Fibroblast of skin of left biceps (primary cell): Measurements from ENCODE around the gene P2RY2.

Experiments
- DNase-seq, 2 experiments: peaks; one replicate each; pipeline ENCODE4 v3.0.0-alpha.2; 2013; ENCODE audit warnings: low read depth in 2 of 2

The P2RY2 gene

GRCh38 chr11:73242251-73243092, 24.4 kb downstream of the P2RY2 start:
- DNase-seq, result peak; percentile 23 to 32

GRCh38 chr11:73243093-73243485, 25.0 kb downstream of the P2RY2 start:
- DNase-seq, result no peak

DNA sequence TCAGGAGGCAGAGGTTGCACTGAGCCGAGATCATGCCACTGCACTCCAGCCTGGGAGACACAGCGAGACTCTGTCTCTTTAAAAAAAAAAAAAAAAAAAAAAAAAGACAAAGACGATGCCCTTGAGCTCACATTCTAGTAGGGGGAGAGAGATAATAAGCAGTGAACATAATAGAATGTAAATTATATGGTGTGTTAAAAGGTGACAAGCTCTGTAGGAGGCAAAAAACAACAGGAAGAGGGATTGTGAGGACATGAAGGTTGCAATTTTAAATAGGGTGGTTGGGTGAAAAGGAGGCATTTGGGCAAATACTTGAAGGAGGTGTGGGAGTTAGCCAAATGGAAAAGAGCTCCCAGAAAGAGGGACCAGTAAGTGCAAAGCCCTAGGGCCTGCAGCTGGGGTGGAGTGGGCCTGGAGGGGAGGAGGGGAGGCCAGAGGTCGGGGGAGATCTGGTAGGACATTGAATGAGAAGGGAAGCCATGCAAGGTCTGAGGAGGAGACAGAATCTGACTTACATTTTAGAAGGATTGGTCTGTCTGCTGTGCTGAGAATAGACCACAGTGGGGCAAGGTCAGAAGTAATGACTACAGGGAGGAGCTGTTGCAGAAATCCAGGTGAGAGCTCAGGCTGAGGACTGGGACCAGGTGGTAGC, 26.6 kb downstream of the P2RY2 start:
- DNase-seq, result no peak

DNA sequence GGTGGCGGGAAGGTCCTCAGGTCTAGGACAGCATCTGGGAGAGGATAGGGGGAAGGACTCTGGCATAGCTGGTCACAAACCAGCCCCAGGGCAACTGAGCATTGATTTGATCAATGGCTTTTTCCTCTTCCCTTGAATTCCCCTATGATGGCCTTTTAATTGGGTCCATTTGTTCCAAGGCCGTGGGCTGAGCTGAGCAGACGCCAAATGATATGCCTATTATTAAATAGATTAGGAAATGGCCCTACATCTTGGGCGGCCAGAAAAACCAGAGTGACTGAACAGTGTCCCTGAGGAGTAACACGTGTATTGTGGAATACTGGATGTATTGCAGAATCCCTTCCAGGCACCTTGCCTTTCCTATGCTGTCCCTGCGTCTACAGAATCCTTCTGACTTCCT, 27.4 kb downstream of the P2RY2 start:
- no peak for DNase-seq

GRCh38 chr11:73246303-73246702, 28.2 kb downstream of the P2RY2 start:
- DNase-seq, result no peak

GRCh38 chr11:73248526-73249185, 30.6 kb downstream of the P2RY2 start:
- no peak for DNase-seq

GRCh38 chr11:73249304-73249703, 31.2 kb downstream of the P2RY2 start:
- no peak for DNase-seq

DNA sequence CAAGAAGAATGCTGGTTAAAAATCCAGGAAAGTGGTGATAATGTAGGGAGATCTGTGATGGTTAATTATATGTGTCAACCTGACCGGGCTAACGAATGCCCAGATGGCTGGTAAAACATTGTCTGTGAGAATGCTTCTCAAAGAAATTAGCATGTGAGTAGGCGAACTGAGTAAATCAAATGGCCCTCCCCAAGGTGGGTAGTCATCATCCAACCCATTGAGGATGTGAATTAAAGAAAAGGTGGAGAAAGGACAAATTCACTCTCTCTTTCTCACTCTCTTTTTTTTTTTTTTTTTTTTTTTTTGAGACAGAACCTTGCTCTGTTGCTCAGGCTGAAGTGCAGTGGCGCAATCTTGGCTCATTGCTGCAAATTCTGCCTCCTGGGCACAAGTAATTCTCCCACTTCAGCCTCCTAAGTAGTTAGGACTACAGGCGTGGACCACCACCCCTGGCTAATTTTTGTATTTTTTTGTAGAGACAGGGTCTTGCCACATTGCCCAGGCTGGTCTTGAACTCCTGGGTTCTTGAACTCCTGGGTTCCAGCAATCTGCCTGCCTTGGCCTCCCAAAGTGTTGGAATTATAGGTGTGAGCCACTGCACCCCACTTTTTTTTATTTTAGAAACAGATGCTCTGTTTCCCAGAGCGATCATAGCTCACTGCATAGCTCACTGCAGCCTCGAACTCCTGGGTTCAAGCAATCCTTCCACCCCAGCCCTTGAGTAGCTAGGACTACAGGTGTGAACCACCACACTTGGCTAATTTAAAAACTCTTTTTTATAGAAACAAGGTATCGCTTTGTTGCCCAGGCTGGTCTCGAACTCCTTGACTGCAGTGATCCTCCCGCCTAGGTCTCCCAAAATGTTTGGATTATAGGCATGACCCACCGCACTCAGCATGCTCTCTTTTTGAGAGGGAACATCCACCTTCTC, 32.0 kb downstream of the P2RY2 start:
- no peak for DNase-seq

GRCh38 chr11:73252577-73253191, 34.6 kb downstream of the P2RY2 start:
- no peak for DNase-seq

GRCh38 chr11:73257342-73258103, 39.4 kb downstream of the P2RY2 start:
- DNase-seq, result peak; percentile 67 to 72

- no peak for DNase-seq
These were observed 40.3 kb downstream of the P2RY2 start for GRCh38 chr11:73258104-73259035.

GRCh38 chr11:73259406-73260126, 41.5 kb downstream of the P2RY2 start:
- DNase-seq, result no peak

- DNase-seq, result no peak
These were observed 42.0 kb downstream of the P2RY2 start for GRCh38 chr11:73260127-73260457.

DNA sequence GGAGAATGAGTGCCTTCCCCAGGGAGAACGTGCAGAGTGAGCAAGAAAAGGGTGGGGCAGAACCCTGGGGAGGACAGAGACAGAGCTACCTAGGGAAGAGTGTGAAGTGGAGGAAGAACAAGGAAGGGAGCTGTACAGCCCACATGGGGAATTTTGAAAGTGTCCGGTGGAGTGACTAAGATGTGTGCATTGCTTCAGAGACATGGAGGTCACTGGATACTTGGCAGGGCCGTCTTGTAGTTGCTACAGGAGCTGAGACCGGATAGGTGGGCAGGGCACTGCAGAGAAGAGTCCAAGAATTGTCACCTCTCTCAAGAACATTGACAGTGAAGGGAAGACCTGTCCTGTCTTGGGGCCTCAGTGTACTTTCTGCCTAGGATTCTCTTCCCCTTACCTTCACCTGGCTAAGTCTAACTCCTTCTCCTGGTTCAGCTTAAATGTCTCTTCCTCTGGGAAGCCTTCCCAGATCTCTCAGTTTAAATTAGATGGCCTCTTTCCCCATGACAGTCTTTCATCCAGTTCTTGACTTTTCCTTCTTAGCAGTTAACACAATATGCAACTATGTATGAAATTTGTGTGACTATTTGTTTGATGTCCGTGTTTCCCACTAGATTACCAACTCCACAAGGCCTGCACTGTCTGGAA, 44.9 kb downstream of the P2RY2 start:
- no peak for DNase-seq

DNA sequence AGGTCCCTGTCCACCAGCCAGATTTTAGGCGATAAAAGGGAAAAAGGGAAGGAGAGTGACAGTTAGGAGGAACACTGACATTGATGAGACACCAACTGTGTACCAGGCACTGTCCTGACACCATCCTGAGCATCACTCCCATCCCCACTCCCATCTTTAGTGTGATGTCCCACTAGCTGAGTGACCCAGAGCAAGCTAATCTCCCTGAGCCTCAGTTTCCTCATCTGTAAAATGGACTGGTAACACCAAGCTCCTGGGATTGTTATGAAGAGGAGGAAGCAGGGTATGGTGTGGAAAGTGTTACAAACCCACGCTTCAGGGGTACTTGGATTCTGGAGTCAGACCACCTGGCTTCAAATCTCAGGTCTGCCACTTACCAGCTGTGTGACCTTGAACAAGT, 45.6 kb downstream of the P2RY2 start:
- no peak for DNase-seq

GRCh38 chr11:73265278-73265810, 47.3 kb downstream of the P2RY2 start:
- no peak for DNase-seq

GRCh38 chr11:73265853-73266645, 48.0 kb downstream of the P2RY2 start:
- no peak for DNase-seq
